ENCODE measurements around the gene SCN1A.
"Not testable (repeated sequence)": the region's sequence is repeated elsewhere in the genome, so short reads cannot be mapped to it uniquely, and the experiment has no call there.

- not testable (repeated sequence) for TF ChIP-seq POLR2A, CTCF (IDR thresholded peaks at IDR 0.05)
Measured at GRCh38 chr2:165972161-165972560, 155.7 kb downstream of the SCN1A start.
